Adrenal gland (tissue), 5 donors: ENCODE results near the gene CDHR5.

ENCODE experiments used
- CTCF ChIP-seq, 6 experiments: fragments of 450-650 bp in 4 of 6; fragments of 200-600 bp in 2 of 6; sonication (generic) in 1 of 6; IDR thresholded peaks; 1 replicate in 5 of 6; 2 replicates in 1 of 6; pipeline versions ENCODE4 v1.5.1 to v1.8.0; 2016 to 2021; ENCODE audit warnings: antibody characterized with exemption in 6 of 6, mild to moderate bottlenecking in 2 of 6, moderate library complexity in 1 of 6
- POLR2A ChIP-seq, 2 donors: fragments of 450-650 bp; IDR thresholded peaks; one replicate each; pipeline ENCODE4 v1.6.1; 2017; ENCODE audit warnings: antibody characterized with exemption in 2 of 2, mild to moderate bottlenecking in 2 of 2, moderate library complexity in 1 of 2
- donor health status: DM: no; HTN: no; CAD: no.

DNA sequence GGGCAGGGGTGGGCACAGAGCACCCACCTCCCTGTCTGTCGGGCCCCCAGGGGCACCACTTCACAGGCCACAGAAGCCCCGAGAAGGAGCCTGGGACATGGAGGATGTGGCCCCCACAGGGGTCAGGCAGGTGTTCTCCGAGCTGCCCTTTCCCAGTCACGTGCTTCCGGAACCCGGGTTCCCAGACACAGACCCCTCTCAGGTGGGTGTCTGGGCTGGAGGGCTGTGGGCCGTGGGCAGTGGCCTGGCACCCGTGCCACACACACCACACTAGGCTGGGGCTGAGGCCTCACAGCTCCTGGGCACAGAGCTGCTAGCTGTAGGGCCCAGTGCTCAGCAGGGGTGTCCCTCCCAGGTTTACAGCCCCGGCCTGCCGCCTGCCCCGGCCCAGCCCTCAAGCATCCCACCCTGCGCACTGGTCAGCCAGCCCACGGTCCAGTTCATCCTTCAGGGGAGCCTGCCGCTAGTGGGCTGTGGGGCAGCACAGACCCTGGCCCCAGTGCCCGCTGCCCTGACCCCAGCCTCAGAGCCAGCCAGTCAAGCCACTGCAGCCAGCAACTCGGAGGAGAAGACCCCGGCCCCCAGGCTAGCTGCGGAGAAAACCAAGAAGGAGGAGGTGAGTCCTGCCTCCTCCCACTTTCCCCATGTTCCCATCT, 14.5 kb downstream of the CDHR5 start:
- TF ChIP-seq CTCF (IDR thresholded peaks at IDR 0.05) (no peak), POLR2A (IDR thresholded peaks at IDR 0.05) (no peak)
